Central memory CD8-positive, alpha-beta T cell (primary cell): ENCODE results near the gene ZNF630.
A peak's percentile ranks its signal among the peaks of the same experiment; 100 is the strongest.
"Not testable (repeated sequence)": the region's sequence is repeated elsewhere in the genome, so short reads cannot be mapped to it uniquely, and the experiment has no call there.

ENCODE experiments used
- ATAC-seq: fragments of 150-1000 bp; cut with Tn5 transposase; replicated peaks from 2 replicates; pipeline ENCODE4 v1.10.0; 2022; ENCODE audit warnings: mild to moderate bottlenecking, moderate FRiP score, moderate number of reproducible peaks; ENCODE audit not compliant: poor library complexity, severe bottlenecking; ENCODE audit errors: extremely low read depth
- DNase-seq, 2 donors: peaks; one replicate each; pipeline ENCODE4 v3.0.0; 2021; ENCODE audit warnings: low spot score in 2 of 2
- H3K27ac Mint-ChIP-seq: one replicate; pipeline ENCODE4 v1.8.0; 2022; ENCODE audit warnings: low read depth, mild to moderate bottlenecking, moderate library complexity, mixed read lengths
- H3K27me3 Mint-ChIP-seq: one replicate; pipeline ENCODE4 v1.8.0; 2022; ENCODE audit warnings: mixed read lengths
- H3K36me3 Mint-ChIP-seq: one replicate; pipeline ENCODE4 v1.8.0; 2022; ENCODE audit warnings: mild to moderate bottlenecking, moderate library complexity, mixed read lengths; ENCODE audit not compliant: insufficient read depth
- H3K4me1 Mint-ChIP-seq: one replicate; pipeline ENCODE4 v1.8.0; 2022; ENCODE audit warnings: mixed read lengths
- H3K4me3 Mint-ChIP-seq: one replicate; pipeline ENCODE4 v1.8.0; 2022; ENCODE audit warnings: mild to moderate bottlenecking, moderate library complexity, mixed read lengths
- H3K9me3 Mint-ChIP-seq: one replicate; pipeline ENCODE4 v1.8.0; 2022; ENCODE audit warnings: mixed read lengths

Gene ZNF630

GRCh38 chrX:48022100-48022499, 49.3 kb downstream of the ZNF630 start:
- Mint-ChIP-seq H3K4me3 (no peak overlapping the region), H3K9me3 (no peaks in the 10 kb centered on the region), H3K36me3 (no peaks in the 10 kb centered on the region), H3K27ac (no peak overlapping the region), H3K27me3 (no peaks in the 10 kb centered on the region), H3K4me1 (peaks cover 13% of the 10 kb centered on the region)
- DNase-seq = no peak
- no peak for ATAC-seq

GRCh38 chrX:48021026-48021900, 50.2 kb downstream of the ZNF630 start:
- H3K9me3 Mint-ChIP-seq = no peaks in the 10 kb centered on the region

GRCh38 chrX:48020472-48020871, 51.0 kb downstream of the ZNF630 start:
- H3K4me3 Mint-ChIP-seq = peak overlapping the region; percentile 97

More at GRCh38 chrX:48021026-48021900, 50.2 kb downstream of the ZNF630 start:
- peak; percentile 62 for ATAC-seq
- H3K27ac Mint-ChIP-seq = peak overlapping the region; percentile 93
- no peaks in the 10 kb centered on the region for H3K36me3 Mint-ChIP-seq
- peak overlapping the region; percentile 97 for H3K4me3 Mint-ChIP-seq
- H3K4me1 Mint-ChIP-seq = peaks cover 13% of the 10 kb centered on the region
- peak; percentile 63 to 75 for DNase-seq
- H3K27me3 Mint-ChIP-seq = no peaks in the 10 kb centered on the region

DNA sequence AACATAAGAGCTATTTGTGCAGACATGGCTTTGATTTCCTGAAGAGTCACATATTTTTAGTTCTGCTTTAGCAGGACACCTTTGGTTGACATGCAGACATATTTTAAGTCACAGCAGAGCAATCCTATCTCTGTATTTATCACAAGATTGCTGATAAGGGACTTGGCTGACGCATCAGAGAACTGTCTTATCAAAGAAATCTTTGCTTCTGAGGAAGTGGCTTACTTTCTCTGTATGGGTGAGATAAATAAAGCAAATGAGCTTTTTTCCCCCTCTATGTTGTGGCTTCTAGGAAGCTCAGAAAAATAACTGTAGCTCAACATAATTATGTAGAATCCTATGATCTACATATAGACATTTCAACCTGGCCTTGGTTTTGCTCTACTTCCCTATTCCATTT, 51.5 kb downstream of the ZNF630 start:
- H3K27ac Mint-ChIP-seq, H3K27me3 Mint-ChIP-seq, H3K4me1 Mint-ChIP-seq, H3K4me3 Mint-ChIP-seq, H3K36me3 Mint-ChIP-seq, DNase-seq, H3K9me3 Mint-ChIP-seq: not testable (repeated sequence)
- ATAC-seq = peak; percentile 67

More at GRCh38 chrX:48020472-48020871, 51.0 kb downstream of the ZNF630 start:
- H3K27ac Mint-ChIP-seq = peak overlapping the region; percentile 93
- H3K27me3 Mint-ChIP-seq, H3K36me3 Mint-ChIP-seq, DNase-seq, H3K9me3 Mint-ChIP-seq, H3K4me1 Mint-ChIP-seq: not testable (repeated sequence)
- peak; percentile 21 for ATAC-seq

DNA sequence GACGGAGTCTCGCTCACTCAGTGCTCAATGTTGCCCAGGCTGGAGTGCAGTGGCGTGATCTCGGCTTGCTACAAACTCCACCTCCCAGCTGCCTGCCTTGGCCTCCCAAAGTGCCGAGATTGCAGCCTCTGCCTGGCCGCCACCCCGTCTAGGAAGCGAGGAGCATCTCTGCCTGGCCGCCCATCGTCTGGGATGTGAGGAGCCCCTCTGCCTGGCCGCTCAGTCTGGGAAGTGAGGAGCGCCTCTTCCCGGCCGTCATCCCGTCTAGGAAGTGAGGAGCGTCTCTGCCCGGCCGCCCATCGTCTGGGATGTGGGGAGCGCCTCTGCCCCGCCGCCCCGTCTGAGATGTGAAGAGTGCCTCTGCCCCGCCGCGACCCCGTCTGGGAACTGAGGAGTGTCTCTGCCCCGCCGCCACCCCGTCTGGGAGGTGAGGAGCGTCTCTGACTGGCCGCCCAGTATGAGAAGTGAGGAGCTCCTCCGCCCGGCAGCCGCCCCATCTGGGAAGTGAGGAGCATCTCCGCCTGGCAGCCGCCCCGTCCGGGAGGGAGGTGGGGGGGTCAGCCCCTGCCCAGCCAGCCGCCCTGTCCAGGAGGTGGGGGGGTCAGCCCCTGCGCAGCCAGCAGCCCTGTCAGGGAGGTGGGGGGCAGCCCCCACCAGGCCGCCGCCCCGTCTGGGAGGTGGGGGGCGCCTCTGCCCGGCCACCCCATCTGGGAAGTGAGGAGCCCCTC, 54.7 kb downstream of the ZNF630 start:
- not testable (repeated sequence) for H3K4me1 Mint-ChIP-seq, H3K27ac Mint-ChIP-seq, H3K9me3 Mint-ChIP-seq, H3K27me3 Mint-ChIP-seq, H3K36me3 Mint-ChIP-seq, DNase-seq, ATAC-seq, H3K4me3 Mint-ChIP-seq

DNA sequence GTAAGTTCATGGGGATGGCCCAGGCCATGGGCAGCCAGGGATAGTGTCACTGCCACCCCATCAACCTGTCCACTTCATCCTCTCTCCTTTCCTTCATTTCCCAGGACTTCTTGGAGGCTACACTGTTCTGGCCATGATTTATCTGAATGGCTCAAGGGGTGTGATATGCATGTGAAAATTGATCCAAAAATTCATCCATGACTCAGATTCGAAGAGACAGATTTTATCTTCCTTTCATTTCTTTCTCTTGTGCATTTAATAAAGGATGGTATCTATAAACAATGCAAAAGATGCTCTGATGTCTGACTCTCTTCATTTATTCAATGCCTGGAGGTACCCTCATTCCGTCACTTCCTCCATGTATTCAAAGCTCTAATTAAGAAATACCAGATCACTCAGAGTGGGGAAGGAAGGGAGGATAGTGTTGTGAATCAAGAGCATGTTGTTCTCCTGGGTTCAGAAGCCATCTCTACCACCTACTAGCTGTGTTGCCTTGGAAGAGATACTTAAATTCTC, 61.9 kb downstream of the ZNF630 start:
- not testable (repeated sequence) for H3K4me3 Mint-ChIP-seq, ATAC-seq, H3K9me3 Mint-ChIP-seq, DNase-seq, H3K27ac Mint-ChIP-seq, H3K4me1 Mint-ChIP-seq, H3K27me3 Mint-ChIP-seq, H3K36me3 Mint-ChIP-seq
